HG03045 (cell line): ENCODE results near the gene ITPR3.
A peak's percentile ranks its signal among the peaks of the same experiment; 100 is the strongest.

Experiments used
- ATAC-seq: cut with Tn5 transposase; IDR thresholded peaks from one replicate; pipeline ENCODE4 v1.9.1; 2021; ENCODE audit warnings: mild to moderate bottlenecking, moderate library complexity; ENCODE audit not compliant: unreplicated experiment

Gene ITPR3

GRCh38 chr6:33633462-33634158 is 12.5 kb downstream of the ITPR3 start:
- peak; percentile 48 for ATAC-seq

- ATAC-seq, result no peak
Measured at GRCh38 chr6:33634161-33634727, 13.1 kb downstream of the ITPR3 start.

GRCh38 chr6:33634946-33635345 is 13.8 kb downstream of the ITPR3 start:
- no peak for ATAC-seq

GRCh38 chr6:33636655-33637054 is 15.5 kb downstream of the ITPR3 start:
- ATAC-seq, result no peak

GRCh38 chr6:33638556-33638955 is 17.4 kb downstream of the ITPR3 start:
- no peak for ATAC-seq

GRCh38 chr6:33639559-33639958 is 18.4 kb downstream of the ITPR3 start:
- no peak for ATAC-seq

- ATAC-seq, result no peak
Measured at GRCh38 chr6:33640361-33640760, 19.2 kb downstream of the ITPR3 start.

- no peak for ATAC-seq
Measured at GRCh38 chr6:33641144-33641543, 20.0 kb downstream of the ITPR3 start.

GRCh38 chr6:33641602-33642001 is 20.5 kb downstream of the ITPR3 start:
- ATAC-seq, result no peak

- ATAC-seq, result no peak
Measured at GRCh38 chr6:33642897-33643296, 21.8 kb downstream of the ITPR3 start.

GRCh38 chr6:33651403-33651802 is 30.3 kb downstream of the ITPR3 start:
- ATAC-seq, result no peak

- ATAC-seq, result no peak
Measured at GRCh38 chr6:33652002-33652401, 30.9 kb downstream of the ITPR3 start.

- ATAC-seq, result no peak
Measured at GRCh38 chr6:33654831-33655554, 33.9 kb downstream of the ITPR3 start.

GRCh38 chr6:33656844-33657243 is 35.7 kb downstream of the ITPR3 start:
- ATAC-seq, result no peak

- ATAC-seq, result no peak
Measured at GRCh38 chr6:33658982-33659689, 38.0 kb downstream of the ITPR3 start.

GRCh38 chr6:33659986-33660385 is 38.9 kb downstream of the ITPR3 start:
- ATAC-seq, result no peak

- ATAC-seq, result no peak
Measured at GRCh38 chr6:33661106-33661838, 40.1 kb downstream of the ITPR3 start.

- no peak for ATAC-seq
Measured at GRCh38 chr6:33662318-33662717, 41.2 kb downstream of the ITPR3 start.

GRCh38 chr6:33663028-33663427 is 41.9 kb downstream of the ITPR3 start:
- ATAC-seq, result no peak

GRCh38 chr6:33663727-33664449 is 42.8 kb downstream of the ITPR3 start:
- ATAC-seq, result no peak
